Motor neuron (in vitro differentiated cells): ENCODE data around the gene NOL9. TPM values are rescaled to one million over a fixed set of nuclear protein-coding genes. Genes with fewer than 3 reads are reported as not detected.

Source experiments
- ATAC-seq, 8 experiments: fragments of 200-7000 bp; cut with Tn5 transposase; replicated peaks in 6 of 8; 2 replicates each; pipeline ENCODE4 v1.8.0; 2021; ENCODE audit warnings: mild to moderate bottlenecking in 8 of 8, moderate library complexity in 8 of 8
- H3K27ac ChIP-seq, 2 donors: fragments of 250-450 bp; sonication (Bioruptor Pico); 2 replicates each; pipeline ENCODE4 v1.9.0; 2021; ENCODE audit warnings: antibody characterized with exemption in 2 of 2, mild to moderate bottlenecking in 2 of 2, moderate library complexity in 1 of 2
- H3K4me1 ChIP-seq, 2 donors: fragments of 250-450 bp; sonication (Bioruptor Pico); replicated peaks in 1 of 2; 2 replicates each; pipeline ENCODE4 v1.6.1; 2021; ENCODE audit warnings: antibody characterized with exemption in 2 of 2, mild to moderate bottlenecking in 2 of 2, moderate library complexity in 1 of 2
- H3K4me3 ChIP-seq, 5 donors: fragments of 250-450 bp; sonication (Bioruptor Pico); 2 replicates each; pipeline ENCODE4 v1.9.0; 2021; ENCODE audit warnings: antibody characterized with exemption in 5 of 5, mild to moderate bottlenecking in 5 of 5, moderate library complexity in 4 of 5
- WGBS, 10 experiments: fragments of 450-650 bp; shearing (Covaris generic); methylation state at CpG; one replicate each; pipeline ENCODE4 v1.0.0; 2022; 5-methylcytosine and 5-hydroxymethylcytosine counted together
- in situ Hi-C, 9 experiments: fragments of 400-800 bp; cut with MboI; loops; one replicate each; pipeline ENCODE4 v1.15.0; 2021; ENCODE audit warnings: low sequenced_read_pairs in 9 of 9, low pct_unique_long_range_greater_than_20kb in 2 of 9; ENCODE audit not compliant: unreplicated experiment in 9 of 9
- total RNA-seq, 8 experiments: library from RNA; unstranded; fragments of 300-600 nt; gene quantifications; 2 replicates each; pipeline versions ENCODE4 v1.2.3 to v1.2.4, GENCODE V29; 2022

The NOL9 gene
- total RNA-seq, 8 experiments from 2014 or later = 12.9 to 35.2 (median 14.9) TPM

- H3K4me3 ChIP-seq = peak within 1 kb of the TSS; percentile 45 to 94 (median 62)
- ATAC-seq = peak in 7 of 8 experiments; percentile 2 to 49 (median 35)
- peaks cover 12 to 31% of the 10 kb centered on the region in 2 donors for H3K4me1 ChIP-seq
- 0 to 66% (median 46%) methylated on average over 2 to 6 of the region's 6 CpGs; no CpG with 5 or more reads in 1 of the 10 experiments for WGBS, 10 experiments
- peak within 1 kb of the TSS in 1 of 2 donors; percentile 1 for H3K27ac ChIP-seq
- in situ Hi-C loops = loop anchor here in 1 of 9 experiments (25.0 kb wide), 1 partner anchor 254 kb away; the partner anchor contains the start of genes HES3 and ICMT
Measured at GRCh38 chr1:6491480-6491962, 62.8 kb downstream of the NOL9 start, which contains the start of gene PLEKHG5. PLEKHG5 (minus strand) TSS chr1:6491667; CDS start chr1:6477571, 14,096 bp downstream.

DNA sequence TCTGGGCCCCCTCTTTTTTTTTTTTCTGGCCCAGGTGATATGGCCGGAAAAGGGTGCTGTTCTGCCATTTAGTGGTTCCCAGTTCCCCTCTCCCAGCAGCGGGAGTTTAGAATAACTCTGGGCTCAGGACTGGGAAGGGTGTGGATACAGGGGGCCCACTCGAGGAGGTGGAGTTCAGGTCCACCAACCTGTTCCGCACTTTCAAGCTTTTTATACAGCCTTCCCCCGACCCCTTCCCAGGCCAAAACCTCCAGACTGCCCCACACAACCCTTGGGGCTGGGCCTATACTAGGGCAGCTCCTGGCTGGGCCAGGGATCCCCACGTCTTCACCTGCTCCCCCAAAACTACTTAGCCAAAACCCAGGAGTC, 63.2 kb downstream of the NOL9 start:
- Histone ChIP-seq H3K4me3 (peak overlapping the region; percentile 45 to 94 (median 62)), H3K27ac (no peak overlapping the region), H3K4me1 (peaks cover 8 to 29% of the 10 kb centered on the region in 2 donors)
- in situ Hi-C loops = loop anchor here in 1 of 9 experiments (25.0 kb wide), 1 partner anchor 254 kb away; the partner anchor contains the start of genes HES3 and ICMT
- WGBS, 10 experiments = 0 to 53% (median 17%) methylated on average over 1 to 4 of the region's 6 CpGs; no CpG with 5 or more reads in 3 of the 10 experiments
- ATAC-seq = no peak

DNA sequence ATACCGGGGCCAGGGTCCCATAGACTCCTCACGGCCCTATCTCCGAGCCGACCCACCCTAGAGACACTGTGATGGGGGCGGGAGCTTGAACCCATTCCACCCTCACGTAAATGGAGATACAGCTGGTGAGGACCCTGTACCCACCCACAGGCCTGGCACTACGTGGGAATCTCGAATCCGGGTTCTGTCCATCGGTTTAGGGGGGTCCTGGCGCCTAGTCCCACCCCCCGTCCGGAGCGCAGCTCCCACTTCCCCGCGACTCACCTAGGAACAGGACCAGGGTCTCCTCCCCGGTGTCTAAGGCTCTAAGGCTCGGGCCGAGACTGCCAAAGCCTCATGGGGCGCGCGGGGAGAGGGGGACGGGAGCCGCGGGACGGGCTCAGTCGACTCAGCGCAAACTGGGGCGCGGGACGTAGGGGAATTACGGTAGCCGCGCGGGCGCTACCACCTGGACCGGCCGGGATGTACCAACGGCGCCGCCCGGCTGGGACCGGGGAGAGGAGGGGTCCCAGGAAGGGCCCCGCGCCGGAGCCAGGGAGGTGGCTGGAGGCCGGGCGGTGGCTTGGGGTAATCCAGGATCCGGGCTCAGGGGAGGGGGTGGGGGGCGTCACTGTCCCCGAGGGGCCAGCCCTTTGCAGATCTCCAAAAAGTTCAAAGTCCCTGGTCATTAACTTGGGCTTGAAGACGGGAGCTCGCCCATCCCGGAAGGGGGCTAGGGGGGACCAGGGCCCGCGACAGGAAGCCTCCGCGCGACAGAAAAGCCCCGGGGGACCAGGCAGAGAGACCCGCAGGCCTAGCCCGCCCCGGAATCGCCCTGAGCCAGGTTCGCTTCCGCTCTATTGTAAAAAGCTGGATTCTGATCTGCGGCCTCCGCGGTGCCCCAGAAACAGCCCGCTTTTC, 63.9 kb downstream of the NOL9 start:
- Histone ChIP-seq H3K27ac (no peak overlapping the region), H3K4me1 (peaks cover 10 to 24% of the 10 kb centered on the region in 2 donors), H3K4me3 (peak overlapping the region; percentile 45 to 94 (median 62))
- in situ Hi-C loops = loop anchor here in 1 of 9 experiments (25.0 kb wide), 1 partner anchor 253 kb away; the partner anchor contains the start of genes HES3 and ICMT
- peak; percentile 49 to 84 (median 77) for ATAC-seq
- WGBS, 10 experiments = 0 to 13% (median 3%) methylated on average over 4 to 29 of the region's 70 CpGs; no CpG with 5 or more reads in 4 of the 10 experiments

GRCh38 chr1:6489799-6490180, 64.5 kb downstream of the NOL9 start:
- in situ Hi-C loops = loop anchor here in 1 of 9 experiments (25.0 kb wide), 1 partner anchor 252 kb away; the partner anchor contains the start of genes HES3 and ICMT
- WGBS, 10 experiments = 0 to 100% (median 24%) methylated on average over 2 to 6 of the region's 21 CpGs; no CpG with 5 or more reads in 6 of the 10 experiments

DNA sequence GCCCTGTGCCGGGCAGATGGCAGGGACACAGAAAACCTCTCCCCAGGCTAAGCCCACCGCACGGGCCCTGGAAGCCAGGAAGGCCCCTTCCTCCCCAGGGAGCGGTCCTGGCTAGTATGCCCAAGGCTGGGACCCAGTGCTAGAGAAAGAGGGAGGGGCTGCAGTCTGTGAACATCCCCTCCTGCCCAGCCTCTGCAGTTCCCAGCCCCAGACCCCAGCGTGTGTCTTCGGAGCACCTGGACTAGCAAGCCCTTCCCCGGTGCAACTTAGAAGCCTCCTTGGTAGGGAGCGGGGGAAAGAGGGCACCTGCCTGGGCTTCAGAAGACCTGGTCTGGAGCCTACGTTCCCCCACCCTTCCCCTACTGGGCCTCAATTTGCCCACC, 64.9 kb downstream of the NOL9 start:
- peak overlapping the region in 1 of 5 donors; percentile 94 for H3K4me3 ChIP-seq
- ATAC-seq = peak in 1 of 8 experiments; percentile 1
- peaks cover 14 to 27% of the 10 kb centered on the region in 2 donors for H3K4me1 ChIP-seq
- 50 to 60% (median 57%) methylated on average over 1 to 3 of the region's 9 CpGs; no CpG with 5 or more reads in 7 of the 10 experiments for WGBS, 10 experiments
- in situ Hi-C loops = loop anchor here in 1 of 9 experiments (25.0 kb wide), 1 partner anchor 252 kb away; the partner anchor contains the start of genes HES3 and ICMT
- H3K27ac ChIP-seq = no peak overlapping the region

More at GRCh38 chr1:6489799-6490180, 64.5 kb downstream of the NOL9 start:
- H3K27ac ChIP-seq = no peak overlapping the region
- peak; percentile 50 to 78 (median 67) for ATAC-seq
- peaks cover 12 to 23% of the 10 kb centered on the region in 2 donors for H3K4me1 ChIP-seq
- peak overlapping the region; percentile 45 to 94 (median 62) for H3K4me3 ChIP-seq

DNA sequence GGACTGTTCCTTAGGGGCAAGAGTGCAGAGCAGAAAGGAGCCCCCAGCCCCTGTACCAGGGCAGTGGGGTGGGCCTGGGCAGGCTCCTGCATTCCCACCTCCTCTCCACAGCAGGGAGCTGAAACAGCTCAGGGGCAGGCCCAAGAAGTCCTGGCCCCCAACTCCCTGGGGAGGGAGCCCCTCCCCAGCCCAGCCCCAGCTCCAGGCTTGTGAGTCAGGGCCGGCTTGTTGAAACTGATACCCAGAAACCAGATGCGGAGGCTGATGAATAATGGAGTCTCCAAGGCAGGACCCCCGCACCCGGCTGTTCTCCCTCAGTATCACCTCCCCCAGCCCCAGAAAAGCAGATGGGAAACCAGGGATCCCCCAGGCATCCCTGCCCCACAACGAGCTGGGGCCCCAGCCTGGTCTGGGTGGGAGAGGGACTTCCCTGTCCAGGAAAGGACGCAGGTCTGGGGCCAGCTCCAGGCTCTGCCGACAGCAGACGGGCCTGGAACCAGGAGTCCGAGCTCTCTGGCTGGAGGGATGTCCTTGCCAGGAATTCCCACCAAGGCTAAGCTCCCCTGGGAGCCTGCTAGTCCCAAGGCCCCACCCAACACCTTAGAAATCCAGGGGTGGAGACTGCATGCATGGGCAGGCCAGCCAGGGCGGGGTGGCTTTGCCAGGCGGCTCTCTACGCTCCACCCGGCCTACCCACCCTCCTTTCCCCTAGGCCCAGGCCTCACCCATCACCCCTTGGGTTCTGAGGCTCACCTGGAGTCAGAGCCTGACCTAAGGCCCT, 65.5 kb downstream of the NOL9 start:
- ATAC-seq = peak in 3 of 8 experiments; percentile 7 to 20 (median 12)
- peaks cover 14 to 27% of the 10 kb centered on the region in 2 donors for H3K4me1 ChIP-seq
- no CpG with 5 or more reads among the region's 13 CpGs for WGBS, 10 experiments
- in situ Hi-C loops = loop anchor here in 1 of 9 experiments (25.0 kb wide), 1 partner anchor 251 kb away; the partner anchor contains the start of genes HES3 and ICMT
- no peak overlapping the region for H3K4me3 ChIP-seq
- no peak overlapping the region for H3K27ac ChIP-seq

DNA sequence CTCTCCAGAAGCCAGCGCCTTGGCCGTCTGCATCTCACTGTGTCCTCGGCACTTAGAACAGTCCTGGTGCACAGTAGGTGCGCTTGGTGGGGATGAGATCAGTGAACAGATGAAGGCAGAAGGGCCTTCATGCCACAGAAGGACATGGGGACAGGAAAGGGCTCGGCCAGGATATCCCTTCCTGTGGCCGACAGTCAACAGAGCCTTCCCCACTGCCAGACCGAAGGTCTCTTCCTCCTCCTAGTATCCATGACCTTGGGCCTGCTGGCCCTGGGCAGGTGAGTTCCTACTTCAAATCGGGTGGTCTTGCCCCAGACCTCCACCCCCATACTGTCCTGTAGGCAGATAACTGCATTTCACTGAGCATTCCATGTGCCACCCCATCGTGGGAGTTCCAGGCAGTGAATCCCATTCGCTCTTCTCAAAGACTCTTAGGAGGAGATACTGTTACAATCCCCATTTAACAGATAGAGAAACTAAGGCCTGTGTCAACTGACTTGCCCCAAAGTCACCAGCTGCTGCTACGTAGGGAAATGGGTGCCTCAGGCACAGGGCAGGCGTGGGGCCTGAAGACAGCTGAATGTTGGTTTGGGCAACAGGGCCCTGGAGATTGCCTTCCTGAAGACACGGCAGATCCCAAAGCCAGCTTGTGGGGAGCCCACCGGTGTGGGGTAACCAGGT, 66.4 kb downstream of the NOL9 start:
- no peak for ATAC-seq
- Histone ChIP-seq H3K4me3 (no peak overlapping the region), H3K4me1 (peaks cover 14 to 27% of the 10 kb centered on the region in 2 donors), H3K27ac (no peak overlapping the region)
- in situ Hi-C loops = loop anchor here in 1 of 9 experiments (25.0 kb wide), 1 partner anchor 251 kb away; the partner anchor contains the start of genes HES3 and ICMT
- WGBS, 10 experiments = 84 to 96% (median 91%) methylated on average over 2 to 9 of the region's 14 CpGs

DNA sequence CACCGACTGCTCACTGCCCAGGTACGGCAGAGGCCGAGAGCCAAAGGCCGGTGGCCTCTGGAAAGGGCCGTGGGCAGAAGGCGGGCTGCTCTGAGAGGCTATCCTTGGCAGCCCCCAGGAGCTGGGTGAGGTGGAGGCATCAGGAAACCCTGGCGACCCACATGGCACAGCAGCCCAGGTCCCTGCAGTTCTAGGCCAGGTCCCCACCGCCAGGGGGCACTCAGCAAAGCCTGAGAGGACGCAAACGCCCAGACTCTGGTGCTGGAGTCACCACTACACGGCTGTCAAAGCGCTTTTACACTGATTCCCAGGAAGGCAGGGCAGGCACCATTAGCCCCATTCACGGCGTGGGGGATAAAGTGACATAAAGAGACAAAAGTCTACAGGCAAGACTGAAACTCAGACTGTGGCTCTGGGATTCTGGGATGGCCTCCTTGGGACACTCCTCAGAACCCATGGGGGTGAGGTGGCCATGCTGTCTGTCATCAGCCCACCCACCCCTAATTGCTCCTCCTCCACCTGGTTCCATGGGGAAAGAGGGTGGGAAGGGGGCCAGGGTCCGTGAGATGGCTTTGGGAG, 67.8 kb downstream of the NOL9 start:
- Histone ChIP-seq H3K27ac (no peak overlapping the region), H3K4me1 (peaks cover 16 to 25% of the 10 kb centered on the region in 2 donors), H3K4me3 (no peak overlapping the region)
- 5 to 13% (median 11%) methylated on average over 2 to 7 of the region's 15 CpGs; no CpG with 5 or more reads in 6 of the 10 experiments for WGBS, 10 experiments
- peak; percentile 46 to 71 (median 54) for ATAC-seq
- in situ Hi-C loops = loop anchor here in 1 of 9 experiments (25.0 kb wide), 1 partner anchor 249 kb away; the partner anchor contains the start of genes HES3 and ICMT

DNA sequence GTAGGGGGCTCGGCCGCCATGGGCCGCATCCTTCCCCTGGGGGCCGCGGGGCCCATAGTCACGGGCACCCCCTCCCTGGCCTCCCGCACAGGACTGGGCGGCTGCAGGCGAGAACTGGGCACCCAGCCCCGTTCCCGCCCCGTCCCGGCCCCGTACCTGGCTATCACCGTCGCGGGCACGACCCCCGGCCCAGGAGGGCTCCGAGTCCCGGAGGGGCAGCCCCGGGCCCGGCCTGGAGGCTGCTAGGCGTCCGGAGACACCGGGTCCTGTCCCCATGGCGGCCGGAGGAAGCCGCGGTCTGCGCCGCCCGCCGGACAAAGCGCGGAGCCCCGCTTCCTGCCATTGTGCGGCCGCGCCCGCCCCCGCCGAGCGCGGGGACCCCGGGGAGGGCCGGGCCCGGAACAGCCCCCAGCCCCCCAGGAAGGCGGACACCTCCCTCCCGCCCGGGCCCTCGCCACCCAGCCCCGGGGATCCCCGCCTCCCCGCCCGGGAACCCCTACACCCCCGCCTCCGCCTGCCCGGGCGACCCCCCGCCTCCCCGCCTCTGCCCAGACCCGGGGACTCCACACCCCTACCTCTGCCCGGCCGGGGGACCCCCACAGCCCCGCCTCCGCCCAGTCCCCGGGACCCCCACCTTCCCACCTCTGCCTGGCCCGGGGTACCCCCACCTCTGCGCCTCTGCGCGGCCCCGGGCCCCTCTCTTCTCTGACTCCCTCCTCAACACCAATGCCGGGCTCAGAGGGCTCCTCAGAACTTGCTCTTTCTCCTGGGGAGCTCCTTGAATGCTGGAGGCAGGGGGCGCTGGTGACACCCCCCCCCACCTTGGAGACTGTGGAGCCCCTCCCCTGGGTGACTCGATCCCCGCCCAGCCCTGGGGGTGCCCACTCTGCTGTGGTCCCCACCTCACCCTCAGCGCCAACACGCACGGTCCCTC, 68.9 kb downstream of the NOL9 start:
- Histone ChIP-seq H3K4me3 (peak overlapping the region; percentile 29 to 39 (median 34)), H3K4me1 (peaks cover 10 to 19% of the 10 kb centered on the region in 2 donors), H3K27ac (no peak overlapping the region)
- ATAC-seq = peak in 1 of 8 experiments; percentile 2
- in situ Hi-C loops = loop anchor here in 1 of 9 experiments (25.0 kb wide), 1 partner anchor 248 kb away; the partner anchor contains the start of genes HES3 and ICMT
- WGBS, 10 experiments = 3% methylated on average over 8 of the region's 80 CpGs; no CpG with 5 or more reads in 9 of the 10 experiments

DNA sequence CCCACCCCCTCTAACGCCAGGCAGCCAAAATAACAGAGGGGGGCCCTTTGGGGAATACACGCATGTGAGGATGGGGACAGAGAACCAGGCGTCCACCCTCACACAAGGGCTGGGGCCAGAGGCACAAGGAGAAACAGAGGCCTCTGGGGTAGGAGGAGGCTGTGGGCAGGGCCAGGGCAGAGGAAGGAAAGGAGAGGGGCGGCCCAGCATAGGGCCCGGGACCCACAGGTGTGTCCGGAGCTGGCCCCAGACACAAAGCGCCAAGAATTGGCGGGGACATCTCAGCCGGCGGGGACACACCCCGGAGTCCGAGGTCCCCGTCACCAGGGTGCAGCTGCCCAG, 69.5 kb downstream of the NOL9 start:
- in situ Hi-C loops = loop anchor here in 1 of 9 experiments (25.0 kb wide), 1 partner anchor 247 kb away; the partner anchor contains the start of genes HES3 and ICMT
- H3K4me1 ChIP-seq = peaks cover 10 to 18% of the 10 kb centered on the region in 2 donors
- H3K4me3 ChIP-seq = peak overlapping the region; percentile 29 to 39 (median 34)
- ATAC-seq = no peak
- H3K27ac ChIP-seq = no peak overlapping the region
- 20 to 100% (median 43%) methylated on average over 1 to 5 of the region's 13 CpGs; no CpG with 5 or more reads in 6 of the 10 experiments for WGBS, 10 experiments
